ENCODE data around the gene DPP7.

The DPP7 gene

GRCh38 chr9:137147793-137148160 is 33.2 kb upstream of the DPP7 start:
- CTCF ChIA-PET: no interaction called here
- H3K27ac ChIP-seq (ENCODE audit: insufficient read depth in 1 of 2, low read depth in 1 of 2, low read length in 2 of 2, poor library complexity in 1 of 2, severe bottlenecking in 2 of 2): no peak overlapping the region
- POLR2A ChIA-PET: no interaction called here
- H3K4me1 ChIP-seq (ENCODE audit: control extremely low read depth in 1 of 4, control insufficient read depth in 4 of 4, insufficient read depth in 4 of 4, low read length in 3 of 4): no peaks in the 10 kb centered on the region
- WGBS (ENCODE audit: insufficient coverage): 45% methylated on average over 13 of the region's 24 CpGs
- H3K36me3 ChIP-seq (ENCODE audit: control insufficient read depth in 4 of 4, insufficient read depth in 4 of 4, low read length in 3 of 4): no peaks in the 10 kb centered on the region
- H3K4me3 ChIP-seq (ENCODE audit: control insufficient read depth in 1 of 7, extremely low read depth in 1 of 7, insufficient read depth in 4 of 7, low read depth in 2 of 7, low read length in 6 of 7): no peak overlapping the region
- no peak for DNase-seq
- no peaks in the 10 kb centered on the region for H3K9me3 ChIP-seq (ENCODE audit: control extremely low read depth in 1 of 5, control insufficient read depth in 4 of 5, insufficient read depth in 2 of 5, low read depth in 1 of 5, low read length in 4 of 5)
- peaks cover 0 to 50% (median 4%) of the 10 kb centered on the region in 5 experiments for H3K27me3 ChIP-seq (replicated peaks in 2 of 5; ENCODE audit: control insufficient read depth in 4 of 5, insufficient read depth in 5 of 5, low read length in 4 of 5)

- Histone ChIP-seq H3K36me3 (ENCODE audit: control insufficient read depth in 4 of 4, insufficient read depth in 4 of 4, low read length in 3 of 4) (no peaks in the 10 kb centered on the region), H3K4me1 (ENCODE audit: control extremely low read depth in 1 of 4, control insufficient read depth in 4 of 4, insufficient read depth in 4 of 4, low read length in 3 of 4) (no peaks in the 10 kb centered on the region), H3K27ac (ENCODE audit: insufficient read depth in 1 of 2, low read depth in 1 of 2, low read length in 2 of 2, poor library complexity in 1 of 2, severe bottlenecking in 2 of 2) (no peak overlapping the region), H3K27me3 (replicated peaks in 2 of 5; ENCODE audit: control insufficient read depth in 4 of 5, insufficient read depth in 5 of 5, low read length in 4 of 5) (peaks cover 0 to 55% (median 4%) of the 10 kb centered on the region in 5 experiments), H3K9me3 (ENCODE audit: control extremely low read depth in 1 of 5, control insufficient read depth in 4 of 5, insufficient read depth in 2 of 5, low read depth in 1 of 5, low read length in 4 of 5) (no peaks in the 10 kb centered on the region), H3K4me3 (ENCODE audit: control insufficient read depth in 1 of 7, extremely low read depth in 1 of 7, insufficient read depth in 4 of 7, low read depth in 2 of 7, low read length in 6 of 7) (no peak overlapping the region)
- DNase-seq: no peak
- POLR2A ChIA-PET: no interaction called here
- CTCF ChIA-PET: no interaction called here
- 89% methylated on average over 20 of the region's 26 CpGs for WGBS (ENCODE audit: insufficient coverage)
Measured at GRCh38 chr9:137147091-137147792, 32.7 kb upstream of the DPP7 start.

GRCh38 chr9:137146527-137146918 is 32.0 kb upstream of the DPP7 start:
- ChIA-PET POLR2A (no interaction called here), CTCF (no interaction called here)
- Histone ChIP-seq H3K36me3 (ENCODE audit: control insufficient read depth in 4 of 4, insufficient read depth in 4 of 4, low read length in 3 of 4) (no peaks in the 10 kb centered on the region), H3K27ac (ENCODE audit: insufficient read depth in 1 of 2, low read depth in 1 of 2, low read length in 2 of 2, poor library complexity in 1 of 2, severe bottlenecking in 2 of 2) (no peak overlapping the region), H3K4me3 (ENCODE audit: control insufficient read depth in 1 of 7, extremely low read depth in 1 of 7, insufficient read depth in 4 of 7, low read depth in 2 of 7, low read length in 6 of 7) (no peak overlapping the region), H3K4me1 (ENCODE audit: control extremely low read depth in 1 of 4, control insufficient read depth in 4 of 4, insufficient read depth in 4 of 4, low read length in 3 of 4) (no peaks in the 10 kb centered on the region), H3K27me3 (replicated peaks in 2 of 5; ENCODE audit: control insufficient read depth in 4 of 5, insufficient read depth in 5 of 5, low read length in 4 of 5) (peaks cover 0 to 62% (median 8%) of the 10 kb centered on the region in 5 experiments), H3K9me3 (ENCODE audit: control extremely low read depth in 1 of 5, control insufficient read depth in 4 of 5, insufficient read depth in 2 of 5, low read depth in 1 of 5, low read length in 4 of 5) (no peaks in the 10 kb centered on the region)
- WGBS (ENCODE audit: insufficient coverage): 69% methylated on average over 6 of the region's 9 CpGs
- DNase-seq: no peak

GRCh38 chr9:137145731-137146526 is 31.4 kb upstream of the DPP7 start:
- peaks cover 0 to 68% (median 12%) of the 10 kb centered on the region in 5 experiments for H3K27me3 ChIP-seq (replicated peaks in 2 of 5; ENCODE audit: control insufficient read depth in 4 of 5, insufficient read depth in 5 of 5, low read length in 4 of 5)
- CTCF ChIA-PET: no interaction called here
- POLR2A ChIA-PET: interaction anchor here (0.5 kb wide), 1 partner anchor 115 kb away, joined by 3 read pairs; no protein-coding TSS in a partner anchor

GRCh38 chr9:137143459-137143858 is 28.9 kb upstream of the DPP7 start:
- WGBS (ENCODE audit: insufficient coverage): 58% methylated on average over 3 of the region's 4 CpGs
- POLR2A ChIA-PET: no interaction called here
- Histone ChIP-seq H3K9me3 (ENCODE audit: control extremely low read depth in 1 of 5, control insufficient read depth in 4 of 5, insufficient read depth in 2 of 5, low read depth in 1 of 5, low read length in 4 of 5) (no peaks in the 10 kb centered on the region), H3K27me3 (replicated peaks in 2 of 5; ENCODE audit: control insufficient read depth in 4 of 5, insufficient read depth in 5 of 5, low read length in 4 of 5) (peaks cover 0 to 82% (median 22%) of the 10 kb centered on the region in 5 experiments), H3K4me3 (ENCODE audit: control insufficient read depth in 1 of 7, extremely low read depth in 1 of 7, insufficient read depth in 4 of 7, low read depth in 2 of 7, low read length in 6 of 7) (no peak overlapping the region), H3K36me3 (ENCODE audit: control insufficient read depth in 4 of 4, insufficient read depth in 4 of 4, low read length in 3 of 4) (no peaks in the 10 kb centered on the region), H3K4me1 (ENCODE audit: control extremely low read depth in 1 of 4, control insufficient read depth in 4 of 4, insufficient read depth in 4 of 4, low read length in 3 of 4) (peaks cover 0 to 9% (median 6%) of the 10 kb centered on the region in 4 experiments), H3K27ac (ENCODE audit: insufficient read depth in 1 of 2, low read depth in 1 of 2, low read length in 2 of 2, poor library complexity in 1 of 2, severe bottlenecking in 2 of 2) (no peak overlapping the region)
- no peak for DNase-seq
- CTCF ChIA-PET: interaction anchor here (1.5 kb wide), 1 partner anchor 14 kb away, joined by 3 read pairs; no protein-coding TSS in a partner anchor

More at GRCh38 chr9:137145731-137146526, 31.4 kb upstream of the DPP7 start:
- WGBS (ENCODE audit: insufficient coverage): 56% methylated on average over 46 of the region's 49 CpGs
- Histone ChIP-seq H3K4me3 (ENCODE audit: control insufficient read depth in 1 of 7, extremely low read depth in 1 of 7, insufficient read depth in 4 of 7, low read depth in 2 of 7, low read length in 6 of 7) (no peak overlapping the region), H3K27ac (ENCODE audit: insufficient read depth in 1 of 2, low read depth in 1 of 2, low read length in 2 of 2, poor library complexity in 1 of 2, severe bottlenecking in 2 of 2) (no peak overlapping the region), H3K36me3 (ENCODE audit: control insufficient read depth in 4 of 4, insufficient read depth in 4 of 4, low read length in 3 of 4) (no peaks in the 10 kb centered on the region), H3K4me1 (ENCODE audit: control extremely low read depth in 1 of 4, control insufficient read depth in 4 of 4, insufficient read depth in 4 of 4, low read length in 3 of 4) (no peaks in the 10 kb centered on the region), H3K9me3 (ENCODE audit: control extremely low read depth in 1 of 5, control insufficient read depth in 4 of 5, insufficient read depth in 2 of 5, low read depth in 1 of 5, low read length in 4 of 5) (no peaks in the 10 kb centered on the region)
- no peak for DNase-seq

GRCh38 chr9:137141976-137142936 is 27.7 kb upstream of the DPP7 start:
- peaks cover 0 to 84% (median 27%) of the 10 kb centered on the region in 5 experiments for H3K27me3 ChIP-seq (replicated peaks in 2 of 5; ENCODE audit: control insufficient read depth in 4 of 5, insufficient read depth in 5 of 5, low read length in 4 of 5)
- whole genome bisulfite sequencing (ENCODE audit: insufficient coverage): 89% methylated on average over 21 of the region's 24 CpGs
- POLR2A ChIA-PET: no interaction called here
- DNase-seq: no peak
- H3K4me1 ChIP-seq (ENCODE audit: control extremely low read depth in 1 of 4, control insufficient read depth in 4 of 4, insufficient read depth in 4 of 4, low read length in 3 of 4): peaks cover 0 to 15% (median 7%) of the 10 kb centered on the region in 4 experiments
- no peaks in the 10 kb centered on the region for H3K9me3 ChIP-seq (ENCODE audit: control extremely low read depth in 1 of 5, control insufficient read depth in 4 of 5, insufficient read depth in 2 of 5, low read depth in 1 of 5, low read length in 4 of 5)
- H3K4me3 ChIP-seq (ENCODE audit: control insufficient read depth in 1 of 7, extremely low read depth in 1 of 7, insufficient read depth in 4 of 7, low read depth in 2 of 7, low read length in 6 of 7): no peak overlapping the region
- H3K36me3 ChIP-seq (ENCODE audit: control insufficient read depth in 4 of 4, insufficient read depth in 4 of 4, low read length in 3 of 4): no peaks in the 10 kb centered on the region
- CTCF ChIA-PET: interaction anchor here (1.3 kb wide), 1 partner anchor 9 kb away, joined by 3 read pairs; no protein-coding TSS in a partner anchor
- no peak overlapping the region for H3K27ac ChIP-seq (ENCODE audit: insufficient read depth in 1 of 2, low read depth in 1 of 2, low read length in 2 of 2, poor library complexity in 1 of 2, severe bottlenecking in 2 of 2)

All from common myeloid progenitor, CD34-positive (primary cell).